Neuronal stem cell (in vitro differentiated cells): Measurements from ENCODE around the gene FCN3.

Source experiments
- DNase-seq: peaks from one replicate; pipeline ENCODE4 v3.0.0-alpha.2; 2013; ENCODE audit warnings: low spot score
- H2AFZ ChIP-seq: one replicate; pipeline ENCODE4 v1.6.1; 2013; ENCODE audit warnings: mild to moderate bottlenecking, low read length, inconsistent platforms
- H2AK5ac ChIP-seq: 2 replicates; pipeline ENCODE4 v1.6.1; 2013; ENCODE audit warnings: low read depth, mild to moderate bottlenecking, inconsistent platforms, low read length, moderate library complexity, mixed read lengths
- H2BK120ac ChIP-seq: 2 replicates; pipeline ENCODE4 v1.6.1; 2013; ENCODE audit warnings: low read depth, mild to moderate bottlenecking, inconsistent platforms, low read length, moderate library complexity, mixed read lengths
- H2BK12ac ChIP-seq: one replicate; pipeline ENCODE4 v1.6.1; 2013; ENCODE audit warnings: low read length, inconsistent platforms
- H2BK15ac ChIP-seq: 2 replicates; pipeline ENCODE4 v1.6.1; 2013; ENCODE audit warnings: mild to moderate bottlenecking, low read length, inconsistent platforms, mixed read lengths
- H2BK5ac ChIP-seq: one replicate; pipeline ENCODE4 v1.6.1; 2013; ENCODE audit warnings: inconsistent platforms, mild to moderate bottlenecking, low read length, moderate library complexity
- H3K14ac ChIP-seq: one replicate; pipeline ENCODE4 v1.6.1; 2013; ENCODE audit warnings: low read length, inconsistent platforms
- H3K18ac ChIP-seq: 2 replicates; pipeline ENCODE4 v1.6.1; 2013; ENCODE audit warnings: low read length, inconsistent platforms
- H3K23ac ChIP-seq: 2 replicates; pipeline ENCODE4 v1.6.1; 2013; ENCODE audit warnings: low read depth, mild to moderate bottlenecking, mixed read lengths, low read length, inconsistent platforms; ENCODE audit not compliant: poor library complexity
- H3K27ac ChIP-seq: replicated peaks from 3 replicates; pipeline ENCODE4 v1.5.1; 2013; ENCODE audit warnings: low read length, inconsistent platforms
- H3K27me3 ChIP-seq, 3 experiments: 2 replicates each; pipeline ENCODE4 v1.6.1; 2013; ENCODE audit warnings: low read length in 3 of 3, mild to moderate bottlenecking in 2 of 3, inconsistent platforms in 1 of 3, low read depth in 1 of 3, mixed read lengths in 1 of 3, moderate library complexity in 1 of 3; ENCODE audit not compliant: control insufficient read depth in 3 of 3, insufficient read depth in 3 of 3
- H3K36me3 ChIP-seq, 2 donors: replicated peaks in 1 of 2; 2 replicates each; pipeline ENCODE4 v1.6.1; 2013; ENCODE audit warnings: low read length in 2 of 2; ENCODE audit not compliant: control insufficient read depth in 2 of 2, insufficient read depth in 2 of 2
- H3K4ac ChIP-seq: 2 replicates; pipeline ENCODE4 v1.6.1; 2013; ENCODE audit warnings: inconsistent platforms, mild to moderate bottlenecking, low read length, moderate library complexity
- H3K4me1 ChIP-seq, 2 donors: 1 replicate in 1 of 2; 2 replicates in 1 of 2; pipeline ENCODE4 v1.6.1; 2013; ENCODE audit warnings: low read length in 2 of 2, low read depth in 1 of 2; ENCODE audit not compliant: control insufficient read depth in 2 of 2, insufficient read depth in 1 of 2
- H3K4me2 ChIP-seq: one replicate; pipeline ENCODE4 v1.6.1; 2013; ENCODE audit warnings: mild to moderate bottlenecking, low read length, inconsistent platforms; ENCODE audit not compliant: insufficient read depth, poor library complexity, severe bottlenecking
- H3K4me3 ChIP-seq, 2 donors: 2 replicates each; pipeline ENCODE4 v1.5.1; 2013; ENCODE audit warnings: low read length in 2 of 2, mild to moderate bottlenecking in 2 of 2, inconsistent platforms in 1 of 2, moderate library complexity in 1 of 2
- H3K79me1 ChIP-seq: one replicate; pipeline ENCODE4 v1.6.1; 2013; ENCODE audit warnings: low read depth, mild to moderate bottlenecking, inconsistent platforms, low read length, moderate library complexity
- H3K9ac ChIP-seq: one replicate; pipeline ENCODE4 v1.6.1; 2013; ENCODE audit warnings: mild to moderate bottlenecking, low read depth, low read length, inconsistent platforms; ENCODE audit not compliant: poor library complexity
- H3K9me3 ChIP-seq, 2 donors: replicated peaks in 1 of 2; 2 replicates each; pipeline versions ENCODE3 to v1.6.1; 2013; ENCODE audit warnings: low read length in 2 of 2, mild to moderate bottlenecking in 2 of 2, inconsistent platforms in 1 of 2, low read depth in 1 of 2, mixed read lengths in 1 of 2, moderate library complexity in 1 of 2; ENCODE audit not compliant: control insufficient read depth in 2 of 2, insufficient read depth in 1 of 2
- H4K8ac ChIP-seq: one replicate; pipeline ENCODE4 v1.6.1; 2013; ENCODE audit warnings: low read depth, mild to moderate bottlenecking, inconsistent platforms, low read length, moderate library complexity
- H4K91ac ChIP-seq: one replicate; pipeline ENCODE4 v1.6.1; 2013; ENCODE audit warnings: low read length, low read depth, mild to moderate bottlenecking, inconsistent platforms; ENCODE audit not compliant: poor library complexity
- WGBS, 2 donors: extraction: QIAGEN DNeasy Blood & Tissue Kit; methylation state at CpG; one replicate each; pipeline ENCODE4 v1.1.7; 2013; ENCODE audit warnings: missing lambda C conversion rate in 2 of 2, mixed read lengths in 1 of 2; ENCODE audit not compliant: insufficient read length in 2 of 2, insufficient replicate concordance in 1 of 2; ENCODE audit errors: extremely low coverage in 2 of 2; 5-methylcytosine and 5-hydroxymethylcytosine counted together

The FCN3 gene

DNA sequence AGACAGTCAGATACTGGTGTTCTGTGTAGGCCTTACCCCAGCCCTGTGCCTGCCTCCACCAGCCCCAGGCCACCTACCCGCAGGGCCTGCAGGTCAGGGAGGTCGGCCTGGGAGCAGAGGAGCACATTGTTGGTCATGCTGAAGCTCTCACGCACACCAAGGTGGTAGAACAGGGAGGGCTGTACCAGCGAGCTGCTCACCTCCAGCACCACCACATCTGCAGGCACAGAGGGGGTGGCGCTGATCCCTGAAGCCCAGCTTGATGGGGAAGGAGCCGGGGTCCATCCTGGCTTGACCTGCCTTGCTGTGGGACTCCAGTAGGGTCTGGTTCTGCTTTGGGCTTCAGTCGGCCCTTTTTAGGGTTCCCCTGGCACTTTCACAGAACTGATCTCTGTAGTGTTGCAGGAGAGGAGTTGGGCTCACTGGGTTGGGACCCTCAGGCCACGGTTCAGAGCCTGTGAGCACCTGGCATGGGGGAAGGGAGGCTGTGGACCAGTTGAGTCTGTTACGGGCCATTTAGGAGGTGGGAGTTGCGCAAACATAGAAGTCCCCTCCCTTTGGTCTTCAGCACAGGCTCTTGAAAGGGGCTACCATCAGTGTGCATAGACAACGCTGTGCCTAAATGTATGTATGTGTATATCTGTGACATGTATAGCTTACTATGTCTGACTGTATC lies 9.8 kb downstream of the FCN3 start:
- no peak for DNase-seq
- WGBS, 2 donors: no CpG with 5 or more reads among the region's 11 CpGs
- Histone ChIP-seq H2BK15ac (peak overlapping the region; percentile 24), H3K4ac (no peak overlapping the region), H4K91ac (no peak overlapping the region), H3K18ac (peak overlapping the region; percentile 84), H2BK5ac (no peak overlapping the region), H3K4me3 (peak overlapping the region; percentile 37 to 71), H3K23ac (no peak overlapping the region), H2BK12ac (peak overlapping the region; percentile 70), H2BK120ac (peak overlapping the region; percentile 34), H3K27me3 (peaks cover 0 to 20% (median 6%) of the 10 kb centered on the region in 3 experiments), H2AFZ (peak overlapping the region; percentile 99), H4K8ac (no peak overlapping the region), H3K79me1 (no peaks in the 10 kb centered on the region), H3K9ac (peak overlapping the region; percentile 46), H3K9me3 (no peaks in the 10 kb centered on the region), H3K27ac (peak overlapping the region; percentile 84), H3K4me1 (peaks cover 18 to 35% of the 10 kb centered on the region in 2 donors), H2AK5ac (peak overlapping the region; percentile 77), H3K14ac (peak overlapping the region; percentile 17), H3K36me3 (peaks cover 0 to 30% of the 10 kb centered on the region in 2 donors), H3K4me2 (peak overlapping the region; percentile 28)

DNA sequence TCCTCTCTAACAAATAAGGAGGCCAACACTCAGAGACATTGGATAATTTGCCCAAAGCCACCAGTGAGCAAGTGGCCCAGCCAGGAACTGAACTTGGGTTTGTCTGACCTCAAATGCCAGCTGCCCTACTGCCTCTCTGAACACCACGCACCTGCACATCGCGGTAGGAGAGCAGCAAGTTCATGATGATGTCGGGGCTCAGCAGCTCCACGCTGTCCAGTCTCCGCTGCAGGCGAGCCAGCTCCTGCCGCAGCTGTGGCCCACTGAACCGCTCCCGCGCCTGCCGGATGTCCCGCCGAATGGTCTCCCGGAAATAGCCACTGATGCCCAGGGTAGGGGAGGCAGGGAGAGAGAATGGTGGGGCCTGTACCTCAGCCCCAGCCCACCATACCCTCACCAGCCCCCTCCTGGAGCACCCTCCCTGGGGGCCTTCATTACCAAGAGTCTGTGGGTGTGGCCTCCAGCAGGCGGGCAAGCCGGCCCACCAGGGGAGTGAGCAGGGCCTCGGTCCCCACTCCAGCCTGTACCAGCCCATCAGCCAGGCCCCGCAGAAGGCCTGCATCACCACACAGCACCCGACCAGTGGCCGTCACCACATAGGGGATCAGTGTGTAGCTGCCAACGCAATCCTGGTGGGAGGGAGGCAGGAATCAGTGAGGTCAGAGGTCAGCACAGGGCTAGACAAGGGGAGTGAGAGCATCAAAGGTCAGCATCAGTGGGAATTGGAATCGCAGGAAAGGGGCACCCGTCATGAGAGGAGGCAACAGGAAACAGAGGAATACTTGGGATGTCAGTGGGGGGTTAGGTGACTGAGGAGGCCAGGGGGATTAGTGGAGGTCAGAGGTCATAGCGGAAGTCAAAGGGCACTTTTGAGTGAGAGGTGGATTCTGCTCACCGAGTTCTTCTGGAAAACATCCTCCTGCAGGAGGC lies 10.6 kb downstream of the FCN3 start:
- no CpG with 5 or more reads among the region's 26 CpGs for WGBS, 2 donors
- Histone ChIP-seq H3K36me3 (peaks cover 0 to 38% of the 10 kb centered on the region in 2 donors), H2BK120ac (no peak overlapping the region)

DNA sequence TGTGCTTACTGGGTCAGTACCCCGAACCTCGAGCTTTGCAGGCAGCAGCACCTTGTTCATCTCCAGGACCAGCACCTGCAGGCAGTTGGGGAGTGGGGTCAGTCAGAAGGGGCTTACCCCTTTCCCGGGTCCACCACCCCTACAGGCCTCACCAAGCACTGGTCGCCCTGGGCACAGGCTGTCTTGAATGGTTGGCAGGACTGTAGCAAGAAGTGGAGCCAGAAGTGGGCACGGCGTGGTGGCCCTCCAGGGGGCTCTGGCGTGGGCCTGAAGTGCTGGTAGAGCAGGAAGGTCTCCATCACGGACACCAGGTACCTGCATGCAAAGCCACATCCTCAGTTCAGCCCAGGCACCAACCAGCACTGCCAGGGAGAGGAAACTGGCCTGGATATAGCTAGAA lies 13.1 kb downstream of the FCN3 start:
- no peak overlapping the region for H2AFZ ChIP-seq
- H3K4me2 ChIP-seq: no peak overlapping the region
- no peak overlapping the region for H3K9ac ChIP-seq
- H3K9me3 ChIP-seq: no peaks in the 10 kb centered on the region
- H3K14ac ChIP-seq: no peak overlapping the region
- no peak overlapping the region for H3K4ac ChIP-seq
- H3K79me1 ChIP-seq: no peaks in the 10 kb centered on the region
- peaks cover 0 to 43% (median 9%) of the 10 kb centered on the region in 3 experiments for H3K27me3 ChIP-seq
- H3K4me3 ChIP-seq: no peak overlapping the region
- H2BK120ac ChIP-seq: no peak overlapping the region
- H3K27ac ChIP-seq: no peak overlapping the region
- H3K36me3 ChIP-seq: peaks cover 0 to 61% of the 10 kb centered on the region in 2 donors
- H3K4me1 ChIP-seq: peaks cover 12 to 33% of the 10 kb centered on the region in 2 donors
- no peak overlapping the region for H4K8ac ChIP-seq
- peak overlapping the region; percentile 50 for H2AK5ac ChIP-seq
- no CpG with 5 or more reads among the region's 8 CpGs for WGBS, 2 donors
- H2BK15ac ChIP-seq: peak overlapping the region; percentile 95
- DNase-seq: no peak
- H3K18ac ChIP-seq: peak overlapping the region; percentile 100
- H4K91ac ChIP-seq: no peak overlapping the region
- no peak overlapping the region for H2BK12ac ChIP-seq
- H3K23ac ChIP-seq: peak overlapping the region; percentile 60
- H2BK5ac ChIP-seq: no peak overlapping the region

More for the DNA sequence above, 10.6 kb downstream of the FCN3 start:
- peak overlapping the region; percentile 71 for H2BK15ac ChIP-seq
- no peaks in the 10 kb centered on the region for H3K79me1 ChIP-seq
- no peak overlapping the region for H3K4ac ChIP-seq
- H2AK5ac ChIP-seq: peak overlapping the region; percentile 78
- peak overlapping the region; percentile 46 for H3K9ac ChIP-seq
- H3K23ac ChIP-seq: peak overlapping the region; percentile 37
- H3K27me3 ChIP-seq: peaks cover 0 to 28% (median 9%) of the 10 kb centered on the region in 3 experiments
- H3K9me3 ChIP-seq: no peaks in the 10 kb centered on the region
- H3K14ac ChIP-seq: peak overlapping the region; percentile 17
- H3K18ac ChIP-seq: peak overlapping the region; percentile 84
- H3K4me3 ChIP-seq: no peak overlapping the region
- H2BK12ac ChIP-seq: peak overlapping the region; percentile 82
- H2AFZ ChIP-seq: no peak overlapping the region
- H3K27ac ChIP-seq: peak overlapping the region; percentile 84
- peak overlapping the region; percentile 76 for H2BK5ac ChIP-seq
- no peak overlapping the region for H4K91ac ChIP-seq
- H3K4me1 ChIP-seq: peaks cover 18 to 36% of the 10 kb centered on the region in 2 donors
- peak; percentile 83 for DNase-seq
- H3K4me2 ChIP-seq: no peak overlapping the region
- H4K8ac ChIP-seq: no peak overlapping the region

DNA sequence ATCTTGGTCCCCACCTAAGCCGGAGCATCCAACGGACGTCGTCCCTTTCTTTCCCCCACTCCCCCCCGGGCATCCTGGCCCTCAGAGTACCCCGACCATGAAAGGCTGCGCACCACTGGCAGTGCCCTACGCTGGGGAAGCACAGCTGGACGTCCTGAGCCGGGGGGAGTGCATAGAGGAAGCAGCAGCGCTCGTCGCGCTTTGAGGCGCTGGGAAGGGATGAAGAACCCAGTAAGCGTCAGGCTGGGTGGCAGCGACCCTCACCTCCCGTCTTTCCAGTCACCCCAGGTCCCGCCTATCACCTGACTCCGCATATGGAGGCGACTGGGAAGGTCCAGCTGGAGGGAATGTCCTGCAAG lies 13.6 kb downstream of the FCN3 start:
- Histone ChIP-seq H2BK12ac (peak overlapping the region; percentile 66), H2AK5ac (peak overlapping the region; percentile 88), H3K4me1 (peaks cover 12 to 33% of the 10 kb centered on the region in 2 donors), H3K79me1 (no peaks in the 10 kb centered on the region), H3K27me3 (peaks cover 0 to 43% (median 9%) of the 10 kb centered on the region in 3 experiments), H3K23ac (peak overlapping the region; percentile 60), H3K27ac (no peak overlapping the region), H2BK15ac (peak overlapping the region; percentile 95), H3K4ac (peak overlapping the region; percentile 9), H3K36me3 (peaks cover under 1 to 66% of the 10 kb centered on the region in 2 donors), H2AFZ (no peak overlapping the region), H3K4me2 (peak overlapping the region; percentile 97), H2BK5ac (peak overlapping the region; percentile 47), H2BK120ac (peak overlapping the region; percentile 84), H3K18ac (peak overlapping the region; percentile 100), H3K9ac (peak overlapping the region; percentile 98), H4K8ac (no peak overlapping the region), H4K91ac (peak overlapping the region; percentile 22), H3K9me3 (no peaks in the 10 kb centered on the region), H3K4me3 (peak overlapping the region in 1 of 2 donors; percentile 86), H3K14ac (peak overlapping the region; percentile 94)
- no peak for DNase-seq
- no CpG with 5 or more reads among the region's 21 CpGs for WGBS, 2 donors
